GM12878 (cell line): ENCODE data around the gene GAK. TPM values are rescaled to one million over a fixed set of nuclear protein-coding genes. Genes with fewer than 3 reads are reported as not detected.
A peak's percentile ranks its signal among the peaks of the same experiment; 100 is the strongest.

Experiments used
- ATAC-seq: fragments of 200-7000 bp; cut with Tn5 transposase; 3 replicates; pipeline ENCODE4 v1.9.1; 2020; ENCODE audit warnings: mild to moderate bottlenecking, moderate library complexity
- BruUV-seq: library from RNA; stranded (reverse); fragments of 400-500 nt; replicated peaks from 2 replicates; lab custom pipeline; 2021; lab: Mats Ljungman, UMichigan
- CTCF ChIA-PET: fragments of 300-600 bp; sonication (Branson Sonifier 250); formaldehyde crosslinking; extraction: SDS; loops from one replicate; lab custom pipeline; 2021; ENCODE audit warnings: inconsistent platforms; lab: Yijun Ruan, JAX
- POLR2A ChIA-PET: fragments of 350-600 bp; formaldehyde crosslinking; extraction: SDS; loops from one replicate; lab custom pipeline; 2021; ENCODE audit warnings: inconsistent platforms; lab: Charles Lee
- RAD21 ChIA-PET: fragments of 300-600 bp; sonication (Branson Sonifier 250); formaldehyde crosslinking; loops from one replicate; lab custom pipeline; 2023; ENCODE audit warnings: antibody characterized with exemption; ENCODE audit not compliant: unreplicated experiment; lab: Charles Lee
- SMC1A ChIA-PET: fragments of 300-600 bp; sonication (Branson Sonifier 250); formaldehyde crosslinking; loops from one replicate; lab custom pipeline; 2023; ENCODE audit not compliant: unreplicated experiment, uncharacterized antibody; lab: Charles Lee
- DNase-seq: peaks from one replicate; pipeline ENCODE4 v3.0.0-alpha.2; 2011; ENCODE audit warnings: low read depth, low spot score
- FAIRE-seq: peaks from 3 replicates; lab custom pipeline; 2011; peaks lifted over from hg19 to GRCh38; lab: Jason Lieb, UNC
- H2AFZ ChIP-seq: 2 replicates; pipeline ENCODE4 v1.6.0; 2011; ENCODE audit warnings: low read depth, low read length, control low read depth; ENCODE audit not compliant: control insufficient read depth
- H3K27ac ChIP-seq: 2 replicates; pipeline ENCODE4 v1.5.1; 2011; ENCODE audit warnings: control low read depth; ENCODE audit not compliant: control insufficient read depth, insufficient read depth
- H3K27me3 ChIP-seq, 2 experiments: replicated peaks in 1 of 2; 2 replicates each; pipeline versions ENCODE4 v1.6.0 to v1.6.1; 2011; ENCODE audit warnings: low read length in 1 of 2; ENCODE audit not compliant: control insufficient read depth in 2 of 2, insufficient read depth in 2 of 2
- H3K36me3 ChIP-seq, 2 experiments: 2 replicates each; pipeline ENCODE4 v1.5.1; 2011; ENCODE audit warnings: low read length in 1 of 2; ENCODE audit not compliant: control insufficient read depth in 2 of 2, insufficient read depth in 2 of 2
- H3K4me1 ChIP-seq: 2 replicates; pipeline ENCODE4 v1.6.1; 2011; ENCODE audit warnings: mild to moderate bottlenecking, low read length, moderate library complexity, mixed read lengths; ENCODE audit not compliant: control insufficient read depth, insufficient read depth
- H3K4me2 ChIP-seq: 2 replicates; pipeline ENCODE4 v1.6.0; 2011; ENCODE audit warnings: control low read depth; ENCODE audit not compliant: control insufficient read depth, insufficient read depth
- H3K4me3 ChIP-seq: fragments of 200-600 bp; sonication (generic); 2 replicates; pipeline ENCODE4 v1.5.1; 2016
- H3K79me2 ChIP-seq: 2 replicates; pipeline ENCODE4 v1.6.0; 2011; ENCODE audit warnings: low read length; ENCODE audit not compliant: control insufficient read depth, insufficient read depth
- H3K9ac ChIP-seq: 2 replicates; pipeline ENCODE4 v1.8.0; 2011; ENCODE audit warnings: low read length, control low read depth, mixed read lengths; ENCODE audit not compliant: control insufficient read depth, insufficient read depth
- H3K9me3 ChIP-seq: replicated peaks from 3 replicates; pipeline ENCODE4 v1.5.1; 2011; ENCODE audit warnings: mild to moderate bottlenecking, low read length; ENCODE audit not compliant: control insufficient read depth, insufficient read depth
- H4K20me1 ChIP-seq: 2 replicates; pipeline ENCODE4 v1.6.0; 2011; ENCODE audit not compliant: control insufficient read depth, insufficient read depth
- BHLHE40 ChIP-seq, 2 experiments: fragments of 450-650 bp in 1 of 2; IDR thresholded peaks; 2 replicates each; pipeline ENCODE4 v1.6.1; 2011 to 2017; ENCODE audit warnings: low read depth in 2 of 2, borderline replicate concordance in 1 of 2, improper control_type of control experiment in 1 of 2, low read length in 1 of 2, mild to moderate bottlenecking in 1 of 2
- CBFB ChIP-seq: IDR thresholded peaks from 2 replicates; pipeline ENCODE4 v1.6.1; 2016; ENCODE audit warnings: antibody characterized with exemption, low read depth
- CEBPB ChIP-seq, 2 experiments: fragments of 150-350 bp in 1 of 2; IDR thresholded peaks; 2 replicates each; pipeline ENCODE4 v1.6.1; 2012 to 2014; ENCODE audit warnings: low read depth in 2 of 2, low read length in 2 of 2, borderline replicate concordance in 1 of 2, inconsistent platforms in 1 of 2
- CREB1 ChIP-seq: IDR thresholded peaks from 2 replicates; pipeline ENCODE4 v1.6.1; 2012; ENCODE audit warnings: low read depth, mild to moderate bottlenecking, inconsistent platforms
- E2F4 ChIP-seq: IDR thresholded peaks from 2 replicates; pipeline ENCODE4 v1.6.1; 2012; ENCODE audit warnings: low read depth, low read length, improper control_type of control experiment
- IKZF1 ChIP-seq: fragments of 450-650 bp; conservative IDR thresholded peaks from 2 replicates; pipeline ENCODE4 v1.6.1; 2017; ENCODE audit warnings: antibody characterized with exemption, mild to moderate bottlenecking
- LARP7 ChIP-seq: fragments of 450-650 bp; IDR thresholded peaks from 2 replicates; pipeline ENCODE4 v1.6.1; 2017; ENCODE audit warnings: mild to moderate bottlenecking
- POLR2A ChIP-seq: IDR thresholded peaks from 2 replicates; pipeline ENCODE4 v1.6.1; 2011; ENCODE audit warnings: low read depth, mild to moderate bottlenecking, low read length
- RBBP5 ChIP-seq: fragments of 200-600 bp; sonication (generic); conservative IDR thresholded peaks from 2 replicates; pipeline ENCODE4 v1.6.1; 2016
- SREBF2 ChIP-seq: IDR thresholded peaks from 2 replicates; pipeline ENCODE4 v1.6.1; 2012; ENCODE audit warnings: mild to moderate bottlenecking, low read length
- STAT1 ChIP-seq: fragments of 450-650 bp; conservative IDR thresholded peaks from 2 replicates; pipeline ENCODE4 v1.6.1; 2014; ENCODE audit warnings: antibody characterized with exemption, mild to moderate bottlenecking
- TCF12 ChIP-seq: IDR thresholded peaks from 2 replicates; pipeline ENCODE4 v1.6.1; 2011; ENCODE audit warnings: low read depth, mild to moderate bottlenecking, low read length
- WGBS: methylation state at CpG from one replicate; pipeline ENCODE4 v1.1.6; 2016; ENCODE audit warnings: low lambda C conversion rate; ENCODE audit not compliant: insufficient replicate concordance, insufficient coverage; ENCODE audit errors: missing lambda C conversion rate; 5-methylcytosine and 5-hydroxymethylcytosine counted together
- in situ Hi-C: fragments of 300-500 bp; cut with MboI; formaldehyde crosslinking; loops from 9 replicates; pipeline ENCODE4 v1.14.3; 2018; ENCODE audit warnings: mixed read lengths
- intact Hi-C: fragments of 100-400 bp; cut with micrococcal nuclease; formaldehyde crosslinking; loops from one replicate; pipeline ENCODE4 v1.14.2; 2022; ENCODE audit not compliant: unreplicated experiment
- polyA plus RNA-seq, 11 experiments: library from polyadenylated mRNA; depleted of rRNA in 4 of 11; unstranded in 6 of 11; stranded (reverse) in 5 of 11; fragments of >200 nt; fragmentation: Nextera tagmentation in 4 of 11; fragmentation: Illumina TruSeq in 1 of 11; extraction: Ambion mirVana in 4 of 11; extraction: Trizol in 1 of 11; gene quantifications; 1 replicate in 1 of 11; 2 replicates in 10 of 11; pipeline versions ENCODE4 v1.2.1 to v1.2.3, GENCODE V29; 2011 to 2016; ENCODE audit warnings: inconsistent platforms in 2 of 11, missing spikeins in 2 of 11, low read depth in 1 of 11
- total RNA-seq, 4 experiments: library from RNA; depleted of rRNA in 3 of 4; stranded (reverse); fragments of >200 nt in 3 of 4; fragmentation: Illumina TruSeq in 1 of 4; extraction: Trizol in 1 of 4; gene quantifications; 2 replicates each; pipeline versions ENCODE4 v1.2.1 to v1.2.3, GENCODE V29; 2013 to 2021
- TF ChIP-seq, protein P1 (sequence below): IDR thresholded peaks from 2 replicates; pipeline ENCODE4 v1.6.1; 2011; ENCODE audit warnings: low read depth, low read length, improper control_type of control experiment, borderline replicate concordance

Gene GAK
- total and polyA plus RNA-seq, 10 of the 15 experiments (the other 5 are each of a cell fraction or from before 2014, with no cell fraction given) = 0.82 to 127 (median 53.8) TPM

GRCh38 chr4:865121-865465 is 67.0 kb downstream of the GAK start (continued):
- no peak for TF ChIP-seq CEBPB (IDR thresholded peaks at IDR 0.05; ENCODE audit: borderline replicate concordance in 1 of 2, low read depth in 2 of 2, low read length in 2 of 2)
- no peak for TF ChIP-seq CREB1
- TF ChIP-seq BHLHE40 (IDR thresholded peaks at IDR 0.05; ENCODE audit: borderline replicate concordance in 1 of 2, low read depth in 2 of 2, low read length in 1 of 2) = no peak

GRCh38 chr4:864456-865120 is 67.5 kb downstream of the GAK start:
- FAIRE-seq = no peak

GRCh38 chr4:860561-860960 is 71.6 kb downstream of the GAK start:
- CTCF ChIA-PET = no interaction called here
- no TSS peak for BruUV-seq

More at GRCh38 chr4:864456-865120, 67.5 kb downstream of the GAK start:
- no peak overlapping the region for H3K4me2 ChIP-seq
- peak; percentile 37; the same call in 1 of the 2 replicates for TF ChIP-seq POLR2A
- TF ChIP-seq STAT1 = no peak
- TF ChIP-seq TCF12 = no peak
- TF ChIP-seq, all 136 proteins: peak for 1
- intact Hi-C loops = no loop called here
- Histone ChIP-seq H4K20me1 (no peaks in the 10 kb centered on the region), H3K9ac (no peak overlapping the region), H3K79me2 (no peaks in the 10 kb centered on the region), H2AFZ (no peak overlapping the region), H3K4me3 (no peak overlapping the region), H3K9me3 (no peaks in the 10 kb centered on the region; the same call in 2 of the 3 replicates), H3K27me3 (no peaks in the 10 kb centered on the region), H3K36me3 (peaks cover 20 to 40% of the 10 kb centered on the region in 2 experiments; a peak in 3 of 4 replicates), H3K4me1 (no peaks in the 10 kb centered on the region), H3K27ac (no peak overlapping the region)
- RAD21 ChIA-PET = no interaction called here
- in situ Hi-C loops = no loop called here
- no peak for DNase-seq
- CTCF ChIA-PET = no interaction called here
- WGBS = 97% methylated on average over 41 of the region's 42 CpGs
- SMC1A ChIA-PET = no interaction called here
- BruUV-seq = no TSS peak
- POLR2A ChIA-PET = no interaction called here
- ATAC-seq = no peak

More at GRCh38 chr4:860561-860960, 71.6 kb downstream of the GAK start:
- Histone ChIP-seq H3K27ac (no peak overlapping the region), H3K4me2 (no peak overlapping the region), H3K36me3 (peaks cover 31 to 32% of the 10 kb centered on the region in 2 experiments), H3K4me3 (no peak overlapping the region), H2AFZ (no peak overlapping the region), H3K79me2 (no peaks in the 10 kb centered on the region), H3K9me3 (peaks cover 15% of the 10 kb centered on the region), H3K4me1 (no peaks in the 10 kb centered on the region), H3K9ac (no peak overlapping the region), H4K20me1 (no peaks in the 10 kb centered on the region), H3K27me3 (no peaks in the 10 kb centered on the region)
- ChIA-PET SMC1A (no interaction called here), RAD21 (no interaction called here), POLR2A (no interaction called here)
- in situ Hi-C loops = no loop called here
- DNase-seq = no peak
- no peak for FAIRE-seq
- WGBS = over 99% methylated on average over 21 of the region's 21 CpGs
- intact Hi-C loops = no loop called here
- TF ChIP-seq SREBF2 = no peak
- TF ChIP-seq, protein P1, sequence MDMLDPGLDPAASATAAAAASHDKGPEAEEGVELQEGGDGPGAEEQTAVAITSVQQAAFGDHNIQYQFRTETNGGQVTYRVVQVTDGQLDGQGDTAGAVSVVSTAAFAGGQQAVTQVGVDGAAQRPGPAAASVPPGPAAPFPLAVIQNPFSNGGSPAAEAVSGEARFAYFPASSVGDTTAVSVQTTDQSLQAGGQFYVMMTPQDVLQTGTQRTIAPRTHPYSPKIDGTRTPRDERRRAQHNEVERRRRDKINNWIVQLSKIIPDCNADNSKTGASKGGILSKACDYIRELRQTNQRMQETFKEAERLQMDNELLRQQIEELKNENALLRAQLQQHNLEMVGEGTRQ = no peak
- no peak for TF ChIP-seq RBBP5
- TF ChIP-seq CBFB = no peak
- TF ChIP-seq IKZF1 = no peak
- TF ChIP-seq E2F4 = no peak
- TF ChIP-seq LARP7 = no peak
- ATAC-seq = no peak
